A549 (cell line): ENCODE results near the gene ZC3H14. TPM values are rescaled to one million over a fixed set of nuclear protein-coding genes. Genes with fewer than 3 reads are reported as not detected.

Experiments
- ATAC-seq, 2 experiments: fragments of 200-7000 bp in 1 of 2; fragments of >200 bp in 1 of 2; cut with Nextera tagmentation in 1 of 2; cut with Tn5 transposase in 1 of 2; 3 replicates each; pipeline versions ENCODE4 v1.8.0 to v1.9.1; 2018 to 2020; ENCODE audit warnings: mild to moderate bottlenecking in 1 of 2, moderate library complexity in 1 of 2
- CTCF ChIA-PET: fragments of 300-600 bp; sonication (Branson Sonifier 250); formaldehyde crosslinking; extraction: SDS; loops from one replicate; lab custom pipeline; 2021; ENCODE audit warnings: antibody characterized with exemption, inconsistent platforms; lab: Yijun Ruan, JAX
- POLR2A ChIA-PET: fragments of 350-600 bp; formaldehyde crosslinking; extraction: SDS; loops from one replicate; lab custom pipeline; 2021; ENCODE audit warnings: antibody characterized with exemption, inconsistent platforms; lab: Yijun Ruan, JAX
- DNase-seq, 2 experiments: peaks; one replicate each; pipeline versions ENCODE4 v3.0.0 to v3.0.0-alpha.2; 2011 to 2016; ENCODE audit warnings: low read depth in 1 of 2, low spot score in 1 of 2
- FAIRE-seq: peaks from 2 replicates; lab custom pipeline; 2011; peaks lifted over from hg19 to GRCh38; lab: Jason Lieb, UNC
- H3K27ac ChIP-seq, 2 experiments: fragments of >200 bp; sonication (Bioruptor Twin); formaldehyde crosslinking; 3 replicates each; pipeline ENCODE4 v1.5.1; 2016 to 2017
- H3K4me1 ChIP-seq: fragments of >200 bp; sonication (Bioruptor Twin); formaldehyde crosslinking; 3 replicates; pipeline ENCODE4 v1.6.1; 2016
- H3K4me2 ChIP-seq: fragments of >200 bp; sonication (Bioruptor Twin); formaldehyde crosslinking; 3 replicates; pipeline ENCODE4 v1.6.1; 2016
- H3K4me3 ChIP-seq: fragments of >200 bp; sonication (Bioruptor Twin); formaldehyde crosslinking; 3 replicates; pipeline ENCODE4 v1.5.1; 2016
- H3K9me3 ChIP-seq: fragments of >200 bp; sonication (Bioruptor Twin); formaldehyde crosslinking; 3 replicates; pipeline ENCODE4 v1.6.1; 2016
- CBX2 ChIP-seq: fragments of 200-600 bp; sonication (generic); IDR thresholded peaks from 2 replicates; pipeline ENCODE4 v1.6.1; 2016; ENCODE audit warnings: low read depth, mild to moderate bottlenecking, borderline replicate concordance
- EHF ChIP-seq: fragments of 250-450 bp; sonication (Bioruptor Pico); IDR thresholded peaks from 2 replicates; pipeline ENCODE4 v1.5.0; 2020; ENCODE audit warnings: mild to moderate bottlenecking
- EP300 ChIP-seq, 2 experiments: fragments of >200 bp; sonication (Bioruptor Twin); formaldehyde crosslinking; IDR thresholded peaks; 2 replicates in 1 of 2; 3 replicates in 1 of 2; pipeline ENCODE4 v1.6.1; 2016 to 2017
- ESRRA ChIP-seq: fragments of 150-350 bp; IDR thresholded peaks from 2 replicates; pipeline ENCODE4 v1.6.1; 2014; ENCODE audit warnings: mild to moderate bottlenecking, low read length, borderline replicate concordance
- FOSL2 ChIP-seq, 2 experiments: fragments of 450-650 bp in 1 of 2; fragments of >200 bp in 1 of 2; sonication (Bioruptor Twin) in 1 of 2; formaldehyde crosslinking; IDR thresholded peaks; 2 replicates each; pipeline versions ENCODE4 v1.5.0 to v1.6.1; 2016 to 2020; ENCODE audit warnings: mild to moderate bottlenecking in 1 of 2, moderate library complexity in 1 of 2
- HEYL ChIP-seq: fragments of 250-450 bp; sonication (Bioruptor Pico); IDR thresholded peaks from 2 replicates; pipeline ENCODE4 v1.8.0; 2021; ENCODE audit warnings: mild to moderate bottlenecking, moderate library complexity
- NFE2L2 ChIP-seq: fragments of 150-350 bp; conservative IDR thresholded peaks from 2 replicates; pipeline ENCODE4 v1.6.1; 2014; ENCODE audit warnings: low read length
- PHF8 ChIP-seq: fragments of 200-600 bp; sonication (generic); IDR thresholded peaks from 2 replicates; pipeline ENCODE4 v1.6.1; 2016; ENCODE audit warnings: low read depth, mild to moderate bottlenecking, antibody characterized with exemption, moderate library complexity, borderline replicate concordance
- RAD21 ChIP-seq, 2 experiments: fragments of >200 bp in 1 of 2; sonication (Bioruptor Twin) in 1 of 2; formaldehyde crosslinking in 1 of 2; IDR thresholded peaks in 1 of 2; conservative IDR thresholded peaks in 1 of 2; 2 replicates in 1 of 2; 3 replicates in 1 of 2; pipeline ENCODE4 v1.6.1; 2012 to 2018; ENCODE audit warnings: inconsistent platforms in 1 of 2
- RCOR1 ChIP-seq: fragments of 150-350 bp; IDR thresholded peaks from 2 replicates; pipeline ENCODE4 v1.6.1; 2014; ENCODE audit warnings: antibody characterized with exemption, low read length, low read depth
- ZFP36 ChIP-seq: fragments of 450-650 bp; IDR thresholded peaks from 2 replicates; pipeline ENCODE4 v1.6.1; 2014; ENCODE audit warnings: borderline replicate concordance; ENCODE audit not compliant: partially characterized antibody
- ZNF302 ChIP-seq: fragments of 250-450 bp; sonication (Bioruptor Pico); IDR thresholded peaks from 2 replicates; pipeline ENCODE4 v1.9.0; 2021; ENCODE audit warnings: inconsistent platforms, mild to moderate bottlenecking, moderate library complexity
- ZSCAN20 ChIP-seq: fragments of 250-450 bp; sonication (Bioruptor Pico); IDR thresholded peaks from 2 replicates; pipeline ENCODE4 v1.8.0; 2022; ENCODE audit warnings: mild to moderate bottlenecking, moderate library complexity
- WGBS: methylation state at CpG from one replicate; pipeline ENCODE4 v1.1.6; 2017; ENCODE audit errors: missing lambda C conversion rate; 5-methylcytosine and 5-hydroxymethylcytosine counted together
- polyA plus RNA-seq, 4 experiments: library from polyadenylated mRNA; depleted of rRNA in 3 of 4; stranded (reverse); fragments of >200 nt; fragmentation: RNase III in 1 of 4; extraction: RNeasy Plus Mini Kit Qiagen cat#74134 plus additional on column Dnase treatment in 1 of 4; gene quantifications; 2 replicates in 3 of 4; 3 replicates in 1 of 4; pipeline ENCODE4 v1.2.3, GENCODE V29; 2011 to 2017
- TF ChIP-seq, protein P1 (sequence below): fragments of 200-600 bp; sonication (generic); IDR thresholded peaks from 2 replicates; pipeline ENCODE4 v1.6.1; 2016; ENCODE audit warnings: antibody characterized with exemption, mild to moderate bottlenecking, moderate library complexity

ZC3H14 gene
- polyA plus RNA-seq, 2 of the 4 experiments (the other 2 are of a cell fraction): 64.5 to 141 TPM

DNA sequence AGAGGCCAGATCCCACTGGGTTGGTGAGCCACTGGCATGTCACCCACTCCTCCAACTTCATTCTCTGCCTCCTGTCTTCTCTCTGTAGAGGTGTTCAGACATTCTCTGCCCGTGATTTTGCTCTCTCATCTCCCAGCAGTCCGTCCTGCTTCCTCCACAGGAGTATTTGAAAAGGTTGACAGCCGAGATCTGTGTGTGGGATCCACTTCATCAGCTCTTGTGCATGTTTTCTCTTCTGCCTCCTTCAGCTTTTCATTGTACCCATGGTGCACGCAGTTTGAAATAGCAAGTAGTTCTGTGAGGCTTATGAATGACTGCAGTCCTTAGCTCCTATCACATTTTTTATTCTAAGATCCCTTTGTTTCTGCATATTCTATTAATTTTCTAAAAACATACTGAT lies 34.8 kb downstream of the ZC3H14 start:
- no peak overlapping the region for H3K4me2 ChIP-seq
- H3K9me3 ChIP-seq: no peaks in the 10 kb centered on the region
- H3K4me1 ChIP-seq: peaks cover 6% of the 10 kb centered on the region; the same call in 2 of the 3 replicates
- 91% methylated on average over 4 of the region's 4 CpGs for WGBS
- ChIA-PET POLR2A (no interaction called here), CTCF (interaction anchor here (1.3 kb wide), 1 partner anchor 30 kb away, joined by 3 read pairs; no protein-coding TSS in a partner anchor)
- no peak overlapping the region for H3K27ac ChIP-seq
- DNase-seq (no peak), FAIRE-seq (no peak)
- no peak overlapping the region for H3K4me3 ChIP-seq
- TF ChIP-seq PHF8 (no peak), RAD21 (conservative IDR thresholded peaks at IDR 0.05 in 1 of 2, IDR thresholded peaks at IDR 0.05 in 1 of 2) (no peak), ZNF302 (CRISPR knock-in tag) (no peak), EP300 (IDR thresholded peaks at IDR 0.05) (no peak), FOSL2 (IDR thresholded peaks at IDR 0.05) (no peak), FOSL2 (CRISPR knock-in tag; IDR thresholded peaks at IDR 0.05) (no peak), ZFP36 (no peak)
- TF ChIP-seq, protein P1, sequence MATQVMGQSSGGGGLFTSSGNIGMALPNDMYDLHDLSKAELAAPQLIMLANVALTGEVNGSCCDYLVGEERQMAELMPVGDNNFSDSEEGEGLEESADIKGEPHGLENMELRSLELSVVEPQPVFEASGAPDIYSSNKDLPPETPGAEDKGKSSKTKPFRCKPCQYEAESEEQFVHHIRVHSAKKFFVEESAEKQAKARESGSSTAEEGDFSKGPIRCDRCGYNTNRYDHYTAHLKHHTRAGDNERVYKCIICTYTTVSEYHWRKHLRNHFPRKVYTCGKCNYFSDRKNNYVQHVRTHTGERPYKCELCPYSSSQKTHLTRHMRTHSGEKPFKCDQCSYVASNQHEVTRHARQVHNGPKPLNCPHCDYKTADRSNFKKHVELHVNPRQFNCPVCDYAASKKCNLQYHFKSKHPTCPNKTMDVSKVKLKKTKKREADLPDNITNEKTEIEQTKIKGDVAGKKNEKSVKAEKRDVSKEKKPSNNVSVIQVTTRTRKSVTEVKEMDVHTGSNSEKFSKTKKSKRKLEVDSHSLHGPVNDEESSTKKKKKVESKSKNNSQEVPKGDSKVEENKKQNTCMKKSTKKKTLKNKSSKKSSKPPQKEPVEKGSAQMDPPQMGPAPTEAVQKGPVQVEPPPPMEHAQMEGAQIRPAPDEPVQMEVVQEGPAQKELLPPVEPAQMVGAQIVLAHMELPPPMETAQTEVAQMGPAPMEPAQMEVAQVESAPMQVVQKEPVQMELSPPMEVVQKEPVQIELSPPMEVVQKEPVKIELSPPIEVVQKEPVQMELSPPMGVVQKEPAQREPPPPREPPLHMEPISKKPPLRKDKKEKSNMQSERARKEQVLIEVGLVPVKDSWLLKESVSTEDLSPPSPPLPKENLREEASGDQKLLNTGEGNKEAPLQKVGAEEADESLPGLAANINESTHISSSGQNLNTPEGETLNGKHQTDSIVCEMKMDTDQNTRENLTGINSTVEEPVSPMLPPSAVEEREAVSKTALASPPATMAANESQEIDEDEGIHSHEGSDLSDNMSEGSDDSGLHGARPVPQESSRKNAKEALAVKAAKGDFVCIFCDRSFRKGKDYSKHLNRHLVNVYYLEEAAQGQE: no peak
- TF ChIP-seq, all 56 proteins: peak for 0
- no peak for ATAC-seq

DNA sequence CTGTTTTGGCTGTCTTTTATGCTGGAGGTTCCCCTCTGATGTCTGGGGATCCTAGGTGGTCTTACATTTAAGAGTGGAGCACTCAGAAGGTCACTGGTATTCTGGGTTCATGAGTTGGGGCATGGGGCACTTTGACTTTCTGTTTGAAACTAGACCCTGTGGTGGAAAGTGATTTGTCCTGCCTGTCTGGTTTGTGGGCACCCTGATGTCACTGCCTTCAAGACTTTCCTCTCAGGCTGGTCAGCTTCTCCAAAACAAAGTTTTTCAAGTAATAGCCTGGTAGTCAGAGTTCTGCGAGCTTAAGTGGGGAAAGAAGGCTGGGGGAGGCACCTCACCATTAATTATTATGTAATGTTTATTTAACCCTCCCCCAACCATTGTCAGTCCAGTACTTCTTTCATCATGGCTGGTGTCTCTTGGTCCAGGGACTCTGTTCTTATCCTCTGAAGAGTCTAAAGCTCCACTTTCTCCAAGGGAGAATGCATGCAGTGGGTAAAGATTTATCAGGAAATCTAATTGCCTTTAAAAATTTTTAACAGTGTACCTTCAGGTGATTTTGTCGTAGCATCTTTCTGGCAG lies 35.3 kb downstream of the ZC3H14 start:
- Histone ChIP-seq H3K4me2 (no peak overlapping the region), H3K4me1 (peaks cover 6% of the 10 kb centered on the region; the same call in 2 of the 3 replicates), H3K27ac (no peak overlapping the region), H3K4me3 (no peak overlapping the region), H3K9me3 (no peaks in the 10 kb centered on the region)
- ATAC-seq: no peak
- whole genome bisulfite sequencing: 83% methylated on average over 2 of the region's 2 CpGs
- DNase-seq: no peak
- no peak for TF ChIP-seq ESRRA
- TF ChIP-seq RCOR1: no peak
- no peak for TF ChIP-seq HEYL (CRISPR knock-in tag)
- no peak for TF ChIP-seq NFE2L2
- POLR2A ChIA-PET: no interaction called here
- CTCF ChIA-PET: no interaction called here
- FAIRE-seq: no peak

DNA sequence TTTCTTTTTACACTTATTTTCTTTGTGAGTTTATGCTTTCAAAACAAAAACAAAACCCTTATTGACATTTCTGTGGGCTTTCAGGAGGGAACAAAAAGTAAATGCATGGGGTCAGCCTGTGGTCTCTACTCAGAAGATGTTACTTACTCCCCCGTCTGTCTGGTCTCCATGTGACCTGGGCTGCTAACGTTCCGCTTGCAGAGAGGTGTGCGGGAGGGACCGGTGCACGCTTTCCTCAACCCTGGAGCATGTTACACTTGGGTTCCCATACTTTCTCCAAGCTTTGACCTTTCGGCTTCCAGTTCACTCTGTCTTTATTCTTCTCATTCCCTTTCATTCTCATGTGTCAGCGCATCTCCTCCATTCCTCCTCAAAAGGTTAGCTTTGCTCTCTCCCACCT lies 36.5 kb downstream of the ZC3H14 start:
- DNase-seq (no peak), FAIRE-seq (no peak), ATAC-seq (no peak)
- H3K27ac ChIP-seq: no peak overlapping the region
- H3K4me1 ChIP-seq: peaks cover 6% of the 10 kb centered on the region; the same call in 2 of the 3 replicates
- POLR2A ChIA-PET: no interaction called here
- H3K4me3 ChIP-seq: no peak overlapping the region
- 94% methylated on average over 8 of the region's 8 CpGs for WGBS
- H3K9me3 ChIP-seq: no peaks in the 10 kb centered on the region
- CTCF ChIA-PET: no interaction called here
- TF ChIP-seq PHF8 (no peak), RAD21 (conservative IDR thresholded peaks at IDR 0.05 in 1 of 2, IDR thresholded peaks at IDR 0.05 in 1 of 2) (no peak), EHF (CRISPR knock-in tag) (no peak)
- no peak overlapping the region for H3K4me2 ChIP-seq

DNA sequence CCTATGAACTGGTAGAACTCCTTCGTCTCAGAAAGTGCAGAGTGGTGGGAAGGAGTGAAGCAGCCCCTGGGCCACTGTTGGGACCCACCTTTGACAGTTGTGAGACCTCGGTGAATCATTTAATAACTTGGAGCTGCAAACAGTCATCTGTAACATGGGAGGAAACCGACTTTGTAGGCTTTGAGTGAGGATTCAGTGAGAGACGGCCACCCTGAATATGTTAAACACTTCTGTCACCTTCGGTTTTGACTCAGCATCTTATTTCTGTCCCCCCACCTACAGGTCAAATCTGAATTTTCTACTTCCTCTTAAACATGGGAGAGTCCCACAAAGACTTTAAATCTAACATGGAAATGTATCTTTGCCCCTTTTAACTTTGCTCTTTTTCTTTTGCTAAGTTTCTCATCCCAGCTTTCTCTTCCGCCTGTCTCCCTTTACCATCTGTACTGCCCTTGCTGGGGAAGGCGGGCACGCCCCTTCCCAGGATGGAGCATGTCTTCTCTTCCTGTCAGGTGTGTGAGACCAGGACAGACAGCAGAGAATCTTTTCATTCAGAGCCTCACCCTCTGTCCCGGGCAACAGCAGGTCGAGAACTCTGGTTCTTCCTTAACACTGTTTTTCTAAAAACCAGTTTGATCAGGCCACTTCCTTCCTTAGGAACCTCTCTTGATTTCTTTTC lies 37.1 kb downstream of the ZC3H14 start:
- POLR2A ChIA-PET: no interaction called here
- WGBS: 92% methylated on average over 10 of the region's 10 CpGs
- no peak for ATAC-seq

More for the DNA sequence above, 37.1 kb downstream of the ZC3H14 start:
- CTCF ChIA-PET: no interaction called here
- Histone ChIP-seq H3K4me3 (no peak overlapping the region), H3K27ac (no peak overlapping the region), H3K9me3 (no peaks in the 10 kb centered on the region), H3K4me2 (no peak overlapping the region), H3K4me1 (peaks cover 6% of the 10 kb centered on the region; the same call in 2 of the 3 replicates)
- DNase-seq (no peak), FAIRE-seq (no peak)
- no peak for TF ChIP-seq CBX2
- no peak for TF ChIP-seq PHF8
- TF ChIP-seq ZSCAN20 (CRISPR knock-in tag): no peak
